H1 (cell line): ENCODE measurements around the gene INVS. TPM values are rescaled to one million over a fixed set of nuclear protein-coding genes. Genes with fewer than 3 reads are reported as not detected.

Source experiments
- CTCF ChIA-PET: fragments of 300-600 bp; sonication (Branson Sonifier 250); formaldehyde crosslinking; loops from one replicate; lab custom pipeline; 2021; ENCODE audit not compliant: partially characterized antibody; lab: Charles Lee
- POLR2A ChIA-PET: fragments of 300-600 bp; sonication (Branson Sonifier 250); formaldehyde crosslinking; loops from one replicate; lab custom pipeline; 2021; ENCODE audit warnings: inconsistent platforms; ENCODE audit not compliant: partially characterized antibody; lab: Charles Lee
- DNase-seq, 2 experiments: peaks; one replicate each; pipeline versions ENCODE4 v3.0.0 to v3.0.0-alpha.2; 2010 to 2022; ENCODE audit warnings: low spot score in 2 of 2, low read depth in 1 of 2, mixed read lengths in 1 of 2
- FAIRE-seq: peaks from 2 replicates; lab custom pipeline; 2011; peaks lifted over from hg19 to GRCh38; lab: Jason Lieb, UNC
- H2AFZ ChIP-seq: 2 replicates; pipeline ENCODE4 v1.8.1; 2012; ENCODE audit warnings: low read length, inconsistent platforms
- H2AK5ac ChIP-seq: 2 replicates; pipeline ENCODE4 v1.6.1; 2013; ENCODE audit warnings: low read depth, low read length
- H2BK120ac ChIP-seq: replicated peaks from 2 replicates; pipeline ENCODE3; 2013; ENCODE audit warnings: low read depth, low read length, inconsistent platforms
- H2BK12ac ChIP-seq: 2 replicates; pipeline ENCODE4 v1.6.1; 2013; ENCODE audit warnings: low read depth, low read length
- H2BK15ac ChIP-seq: 2 replicates; pipeline ENCODE4 v1.6.1; 2013; ENCODE audit warnings: low read length
- H2BK20ac ChIP-seq: 2 replicates; pipeline ENCODE4 v1.6.1; 2013; ENCODE audit warnings: low read length
- H2BK5ac ChIP-seq: 2 replicates; pipeline ENCODE4 v1.6.1; 2013; ENCODE audit warnings: low read depth, low read length
- H3K14ac ChIP-seq: 2 replicates; pipeline ENCODE4 v1.6.1; 2013; ENCODE audit warnings: inconsistent platforms; ENCODE audit not compliant: insufficient read length
- H3K18ac ChIP-seq: 2 replicates; pipeline ENCODE4 v1.6.1; 2013; ENCODE audit warnings: low read length; ENCODE audit errors: extremely low read depth
- H3K23ac ChIP-seq: 2 replicates; pipeline ENCODE4 v1.6.1; 2013; ENCODE audit warnings: inconsistent platforms; ENCODE audit not compliant: insufficient read length
- H3K23me2 ChIP-seq: 2 replicates; pipeline ENCODE4 v1.6.1; 2013; ENCODE audit warnings: low read depth, low read length
- H3K27ac ChIP-seq: 2 replicates; pipeline ENCODE4 v1.6.1; 2011; ENCODE audit warnings: low read depth, low read length, inconsistent platforms
- H3K27me3 ChIP-seq, 4 experiments: replicated peaks in 1 of 4; 1 replicate in 1 of 4; 2 replicates in 3 of 4; pipeline versions ENCODE4 v1.6.1 to v1.8.1; 2011 to 2013; ENCODE audit warnings: low read length in 3 of 4, mild to moderate bottlenecking in 3 of 4, inconsistent platforms in 2 of 4, mixed read lengths in 2 of 4, moderate library complexity in 1 of 4; ENCODE audit not compliant: control insufficient read depth in 3 of 4, insufficient read depth in 3 of 4; ENCODE audit errors: extremely low read depth in 1 of 4
- H3K36me3 ChIP-seq, 4 experiments: 2 replicates each; pipeline versions ENCODE4 v1.6.1 to v1.8.1; 2011 to 2013; ENCODE audit warnings: mild to moderate bottlenecking in 4 of 4, low read length in 3 of 4, moderate library complexity in 2 of 4, control low read depth in 1 of 4, inconsistent platforms in 1 of 4; ENCODE audit not compliant: insufficient read depth in 4 of 4, control insufficient read depth in 2 of 4
- H3K4ac ChIP-seq: replicated peaks from 2 replicates; pipeline ENCODE3; 2013; ENCODE audit warnings: low read length, low read depth, mixed read lengths, inconsistent platforms; ENCODE audit not compliant: insufficient read length
- H3K4me1 ChIP-seq, 4 experiments: replicated peaks in 1 of 4; 1 replicate in 1 of 4; 2 replicates in 3 of 4; pipeline versions ENCODE4 v1.6.1 to v1.8.1; 2011 to 2013; ENCODE audit warnings: low read length in 3 of 4, inconsistent platforms in 2 of 4, mixed read lengths in 1 of 4; ENCODE audit not compliant: insufficient read depth in 4 of 4, control insufficient read depth in 3 of 4
- H3K4me2 ChIP-seq, 2 experiments: 2 replicates each; pipeline versions ENCODE4 v1.6.1 to v1.8.1; 2011 to 2013; ENCODE audit warnings: low read depth in 2 of 2, low read length in 2 of 2, control low read depth in 1 of 2, inconsistent platforms in 1 of 2, mild to moderate bottlenecking in 1 of 2; ENCODE audit not compliant: insufficient read depth in 1 of 2
- H3K4me3 ChIP-seq, 4 experiments: fragments of 200-600, 300-600 bp in 1 of 4; sonication (generic), shearing (Covaris generic), sonication (Bioruptor Twin) in 1 of 4; 2 replicates each; pipeline versions ENCODE4 v1.5.1 to v1.8.1; 2011 to 2016; ENCODE audit warnings: low read length in 4 of 4, low read depth in 3 of 4, control low read depth in 2 of 4, inconsistent platforms in 2 of 4, mild to moderate bottlenecking in 2 of 4, mixed read lengths in 1 of 4, moderate library complexity in 1 of 4; ENCODE audit not compliant: insufficient read depth in 2 of 4; ENCODE audit errors: extremely low read depth in 1 of 4
- H3K56ac ChIP-seq: replicated peaks from 2 replicates; pipeline ENCODE3; 2013; ENCODE audit warnings: low read depth, mild to moderate bottlenecking, mixed read lengths, low read length, inconsistent platforms; ENCODE audit not compliant: insufficient read length
- H3K79me1 ChIP-seq: 2 replicates; pipeline ENCODE4 v1.6.1; 2013; ENCODE audit warnings: low read depth, low read length, control low read depth
- H3K79me2 ChIP-seq, 2 experiments: 2 replicates each; pipeline versions ENCODE4 v1.6.1 to v1.8.1; 2012 to 2013; ENCODE audit warnings: low read length in 2 of 2, mild to moderate bottlenecking in 2 of 2, inconsistent platforms in 1 of 2; ENCODE audit not compliant: insufficient read depth in 2 of 2, control insufficient read depth in 1 of 2
- H3K9ac ChIP-seq, 4 experiments: replicated peaks in 1 of 4; 1 replicate in 1 of 4; 2 replicates in 3 of 4; pipeline versions ENCODE4 v1.6.1 to v1.8.1; 2011 to 2013; ENCODE audit warnings: low read depth in 3 of 4, low read length in 3 of 4, control low read depth in 2 of 4, mild to moderate bottlenecking in 2 of 4, moderate library complexity in 2 of 4, inconsistent platforms in 1 of 4; ENCODE audit errors: extremely low read depth in 1 of 4
- H3K9me3 ChIP-seq, 2 experiments: 2 replicates each; pipeline versions ENCODE4 v1.6.1 to v1.8.1; 2012 to 2013; ENCODE audit warnings: mild to moderate bottlenecking in 2 of 2, moderate library complexity in 2 of 2, control low read depth in 1 of 2, inconsistent platforms in 1 of 2, low read depth in 1 of 2, low read length in 1 of 2, mixed read lengths in 1 of 2; ENCODE audit not compliant: insufficient read depth in 2 of 2
- H4K20me1 ChIP-seq, 2 experiments: replicated peaks in 1 of 2; 2 replicates each; pipeline versions ENCODE3 to v1.8.1; 2011 to 2013; ENCODE audit warnings: inconsistent platforms in 2 of 2, low read length in 2 of 2, mild to moderate bottlenecking in 1 of 2; ENCODE audit not compliant: insufficient read depth in 2 of 2, control insufficient read depth in 1 of 2
- H4K5ac ChIP-seq: 2 replicates; pipeline ENCODE4 v1.6.1; 2013; ENCODE audit warnings: low read length, low read depth, mixed read lengths, inconsistent platforms; ENCODE audit not compliant: insufficient read length
- H4K8ac ChIP-seq: 2 replicates; pipeline ENCODE4 v1.8.0; 2013; ENCODE audit warnings: mild to moderate bottlenecking, moderate library complexity, low read length, inconsistent platforms; ENCODE audit not compliant: insufficient read depth; ENCODE audit errors: extremely low read depth
- H4K91ac ChIP-seq: replicated peaks from 2 replicates; pipeline ENCODE3; 2013; ENCODE audit warnings: low read length, mixed read lengths, inconsistent platforms; ENCODE audit not compliant: insufficient read length
- ASH2L ChIP-seq: fragments of 200-600, 300-600 bp; sonication (generic); IDR thresholded peaks from one replicate; pipeline ENCODE4 v1.7.1; 2017; ENCODE audit warnings: low read length
- BACH1 ChIP-seq: IDR thresholded peaks from 2 replicates; pipeline ENCODE4 v1.6.1; 2012; ENCODE audit warnings: low read length, improper control_type of control experiment
- BRCA1 ChIP-seq: IDR thresholded peaks from 2 replicates; pipeline ENCODE4 v1.6.1; 2012; ENCODE audit warnings: low read depth, low read length, improper control_type of control experiment
- CHD1 ChIP-seq: IDR thresholded peaks from 2 replicates; pipeline ENCODE4 v1.6.1; 2012; ENCODE audit warnings: low read depth, low read length, improper control_type of control experiment
- CHD2 ChIP-seq: IDR thresholded peaks from 2 replicates; pipeline ENCODE4 v1.6.1; 2012; ENCODE audit warnings: low read length, improper control_type of control experiment
- EGR1 ChIP-seq: IDR thresholded peaks from 2 replicates; pipeline ENCODE4 v1.6.1; 2011; ENCODE audit warnings: low read depth, low read length, borderline replicate concordance
- HDAC2 ChIP-seq, 2 experiments: fragments of 300-600 bp in 1 of 2; sonication (generic) in 1 of 2; IDR thresholded peaks; 2 replicates each; pipeline ENCODE4 v1.6.1; 2011 to 2012; ENCODE audit warnings: low read depth in 2 of 2, low read length in 2 of 2, mild to moderate bottlenecking in 2 of 2, moderate library complexity in 2 of 2, borderline replicate concordance in 1 of 2, inconsistent platforms in 1 of 2
- KDM1A ChIP-seq: fragments of 200-600, 300-600 bp; sonication (generic); IDR thresholded peaks from 2 replicates; pipeline ENCODE4 v1.7.1; 2016; ENCODE audit warnings: mild to moderate bottlenecking, low read length, borderline replicate concordance
- NANOG ChIP-seq: IDR thresholded peaks from 2 replicates; pipeline ENCODE4 v1.6.1; 2011; ENCODE audit warnings: low read length, low read depth, mild to moderate bottlenecking, inconsistent platforms; ENCODE audit not compliant: insufficient read depth, poor library complexity, severe bottlenecking
- SIN3A ChIP-seq, 2 experiments: IDR thresholded peaks in 1 of 2; conservative IDR thresholded peaks in 1 of 2; 2 replicates each; pipeline ENCODE4 v1.6.1; 2011 to 2012; ENCODE audit warnings: low read length in 2 of 2, improper control_type of control experiment in 1 of 2, low read depth in 1 of 2, mild to moderate bottlenecking in 1 of 2
- SP4 ChIP-seq: IDR thresholded peaks from 2 replicates; pipeline ENCODE4 v1.6.1; 2012; ENCODE audit warnings: low read length, inconsistent platforms
- SRF ChIP-seq: IDR thresholded peaks from 2 replicates; pipeline ENCODE4 v1.6.1; 2011; ENCODE audit warnings: mild to moderate bottlenecking, low read depth, low read length, moderate library complexity
- WGBS, 2 experiments: shearing (Covaris generic) in 1 of 2; methylation state at CpG; one replicate each; pipeline versions ENCODE4 v1.1.6 to v1.1.7; 2013 to 2015; ENCODE audit warnings: low lambda C conversion rate in 2 of 2, mixed read lengths in 2 of 2, inconsistent platforms in 1 of 2, low coverage in 1 of 2, missing lambda C conversion rate in 1 of 2; ENCODE audit not compliant: insufficient replicate concordance in 2 of 2, insufficient coverage in 1 of 2, insufficient read length in 1 of 2; ENCODE audit errors: extremely low coverage in 1 of 2, missing lambda C conversion rate in 1 of 2; 5-methylcytosine and 5-hydroxymethylcytosine counted together
- polyA plus RNA-seq, 7 experiments: library from polyadenylated mRNA; depleted of rRNA in 3 of 7; stranded (reverse) in 5 of 7; unstranded in 2 of 7; fragments of >200 nt in 5 of 7; fragments of 200-250 nt in 2 of 7; gene quantifications; 1 replicate in 5 of 7; 2 replicates in 1 of 7; 4 replicates in 1 of 7; pipeline versions ENCODE4 v1.2.1 to v1.2.3, GENCODE V29; 2011 to 2013; ENCODE audit warnings: missing spikeins in 2 of 7, mixed read lengths in 2 of 7
- total RNA-seq: library from RNA; stranded (reverse); fragmentation: NEBNext Ultra II Directional; extraction: Animal tissue kit (Norgen Biotek cat#: 25700); gene quantifications from 2 replicates; pipeline ENCODE4 v1.2.1, GENCODE V29; 2021
- TF ChIP-seq, protein P1 (sequence below): IDR thresholded peaks from 2 replicates; pipeline ENCODE4 v1.6.1; 2011; ENCODE audit warnings: low read length, improper control_type of control experiment

INVS gene
- total and polyA plus RNA-seq, 2 of the 8 experiments (the other 6 are each of a cell fraction or from before 2014, with no cell fraction given): 4.1 to 6.9 TPM

DNA sequence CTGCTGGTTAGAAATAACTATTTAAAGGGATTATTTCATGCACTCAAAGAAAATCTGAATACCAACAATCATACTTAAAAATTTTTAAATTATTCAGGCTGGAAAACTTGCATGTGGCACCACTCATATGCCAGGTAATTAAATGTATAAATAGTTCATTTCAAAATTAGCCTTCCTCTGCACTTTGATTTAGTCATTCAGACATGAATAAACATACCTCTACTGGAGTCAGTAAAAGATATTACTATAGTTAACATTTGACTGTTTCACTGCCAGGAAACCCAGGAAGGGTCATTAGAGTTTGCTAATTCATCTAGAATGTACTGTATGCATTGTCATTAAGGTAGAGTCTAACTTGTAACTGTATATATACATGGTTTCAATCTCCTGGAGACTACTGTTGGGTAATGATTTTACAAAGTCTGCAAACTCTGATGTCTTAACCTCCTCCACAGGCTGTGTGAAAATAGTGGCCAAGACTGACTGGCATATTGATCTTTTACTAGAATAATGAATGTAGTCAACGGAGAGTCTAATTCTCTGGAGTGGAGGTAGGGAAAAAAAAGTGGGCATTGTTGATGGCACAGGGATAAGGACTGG, 210.0 kb downstream of the INVS start:
- no peak for FAIRE-seq
- H4K91ac ChIP-seq: no peak overlapping the region
- H3K9ac ChIP-seq: no peak overlapping the region
- no peak overlapping the region for H2BK15ac ChIP-seq
- no peak overlapping the region for H2BK20ac ChIP-seq
- DNase-seq: no peak
- H2AFZ ChIP-seq: no peak overlapping the region
- peaks cover 0 to 76% of the 10 kb centered on the region in 2 experiments; a peak in 3 of 4 replicates for H3K79me2 ChIP-seq
- H3K27ac ChIP-seq: no peak overlapping the region
- H3K79me1 ChIP-seq: no peaks in the 10 kb centered on the region; the same call in 1 of the 2 replicates
- H4K20me1 ChIP-seq: peaks cover 2 to 10% of the 10 kb centered on the region in 2 experiments
- H2BK12ac ChIP-seq: no peak overlapping the region
- POLR2A ChIA-PET: no interaction called here
- no peaks in the 10 kb centered on the region for H3K27me3 ChIP-seq
- H2BK5ac ChIP-seq: no peak overlapping the region
- 88% methylated on average over 1 of the region's 1 CpG; no CpG with 5 or more reads in 1 of the 2 experiments for WGBS, 2 experiments
- no peak overlapping the region for H3K4ac ChIP-seq
- no peak overlapping the region for H3K4me3 ChIP-seq
- H4K8ac ChIP-seq: no peak overlapping the region
- peaks cover 5 to 62% (median 20%) of the 10 kb centered on the region in 4 experiments; a peak in 7 of 8 replicates for H3K36me3 ChIP-seq
- H3K4me2 ChIP-seq: no peak overlapping the region
- H3K14ac ChIP-seq: no peak overlapping the region
- no peaks in the 10 kb centered on the region for H3K23me2 ChIP-seq
- no peak overlapping the region for H2AK5ac ChIP-seq
- CTCF ChIA-PET: no interaction called here
- no peak overlapping the region for H4K5ac ChIP-seq
- H3K56ac ChIP-seq: no peak overlapping the region
- H3K23ac ChIP-seq: no peak overlapping the region
- no peaks in the 10 kb centered on the region for H3K9me3 ChIP-seq
- no peaks in the 10 kb centered on the region for H3K4me1 ChIP-seq
- no peak overlapping the region for H3K18ac ChIP-seq
- no peak overlapping the region for H2BK120ac ChIP-seq
- TF ChIP-seq BACH1: no peak
- no peak for TF ChIP-seq EGR1
- no peak for TF ChIP-seq BRCA1
- no peak for TF ChIP-seq HDAC2 (IDR thresholded peaks at IDR 0.05; ENCODE audit: borderline replicate concordance in 1 of 2, low read depth in 2 of 2, low read length in 2 of 2)
- TF ChIP-seq NANOG: no peak
- TF ChIP-seq SRF: no peak
- TF ChIP-seq CHD1: no peak
- TF ChIP-seq SIN3A (conservative IDR thresholded peaks at IDR 0.05 in 1 of 2, IDR thresholded peaks at IDR 0.05 in 1 of 2; ENCODE audit: low read depth in 1 of 2, low read length in 2 of 2): no peak
- TF ChIP-seq, protein P1, sequence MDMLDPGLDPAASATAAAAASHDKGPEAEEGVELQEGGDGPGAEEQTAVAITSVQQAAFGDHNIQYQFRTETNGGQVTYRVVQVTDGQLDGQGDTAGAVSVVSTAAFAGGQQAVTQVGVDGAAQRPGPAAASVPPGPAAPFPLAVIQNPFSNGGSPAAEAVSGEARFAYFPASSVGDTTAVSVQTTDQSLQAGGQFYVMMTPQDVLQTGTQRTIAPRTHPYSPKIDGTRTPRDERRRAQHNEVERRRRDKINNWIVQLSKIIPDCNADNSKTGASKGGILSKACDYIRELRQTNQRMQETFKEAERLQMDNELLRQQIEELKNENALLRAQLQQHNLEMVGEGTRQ: no peak
- no peak for TF ChIP-seq KDM1A
- no peak for TF ChIP-seq SP4
- no peak for TF ChIP-seq CHD2
- TF ChIP-seq ASH2L: no peak
